Epithelial cell of proximal tubule (primary cell): Measurements from ENCODE around the gene ZNF646. TPM values are rescaled to one million over a fixed set of nuclear protein-coding genes. Genes with fewer than 3 reads are reported as not detected.
A peak's percentile ranks its signal among the peaks of the same experiment; 100 is the strongest.
"Not testable (repeated sequence)": the region's sequence is repeated elsewhere in the genome, so short reads cannot be mapped to it uniquely, and the experiment has no call there.

Experiments
- DNase-seq: peaks from one replicate; pipeline ENCODE4 v3.0.0-alpha.2; 2011; ENCODE audit warnings: low read depth
- H3K4me3 ChIP-seq: 2 replicates; pipeline ENCODE4 v1.5.1; 2011; ENCODE audit warnings: low read depth, mild to moderate bottlenecking, low read length
- total RNA-seq: library from RNA; depleted of rRNA; stranded (reverse); fragments of >200 nt; gene quantifications from 2 replicates; pipeline ENCODE4 v1.2.3, GENCODE V29; 2015
- TF ChIP-seq, protein P1 (sequence below): conservative IDR thresholded peaks from 2 replicates; pipeline ENCODE4 v1.5.1; 2012; ENCODE audit warnings: low read depth, mild to moderate bottlenecking, low read length

ZNF646 gene
- total RNA-seq, 1 donor from 2014 or later, result 13.5 TPM

- TF ChIP-seq, protein P1, sequence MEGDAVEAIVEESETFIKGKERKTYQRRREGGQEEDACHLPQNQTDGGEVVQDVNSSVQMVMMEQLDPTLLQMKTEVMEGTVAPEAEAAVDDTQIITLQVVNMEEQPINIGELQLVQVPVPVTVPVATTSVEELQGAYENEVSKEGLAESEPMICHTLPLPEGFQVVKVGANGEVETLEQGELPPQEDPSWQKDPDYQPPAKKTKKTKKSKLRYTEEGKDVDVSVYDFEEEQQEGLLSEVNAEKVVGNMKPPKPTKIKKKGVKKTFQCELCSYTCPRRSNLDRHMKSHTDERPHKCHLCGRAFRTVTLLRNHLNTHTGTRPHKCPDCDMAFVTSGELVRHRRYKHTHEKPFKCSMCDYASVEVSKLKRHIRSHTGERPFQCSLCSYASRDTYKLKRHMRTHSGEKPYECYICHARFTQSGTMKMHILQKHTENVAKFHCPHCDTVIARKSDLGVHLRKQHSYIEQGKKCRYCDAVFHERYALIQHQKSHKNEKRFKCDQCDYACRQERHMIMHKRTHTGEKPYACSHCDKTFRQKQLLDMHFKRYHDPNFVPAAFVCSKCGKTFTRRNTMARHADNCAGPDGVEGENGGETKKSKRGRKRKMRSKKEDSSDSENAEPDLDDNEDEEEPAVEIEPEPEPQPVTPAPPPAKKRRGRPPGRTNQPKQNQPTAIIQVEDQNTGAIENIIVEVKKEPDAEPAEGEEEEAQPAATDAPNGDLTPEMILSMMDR, result no peak
- no peak for DNase-seq
- H3K4me3 ChIP-seq, result no peak overlapping the region
Measured at GRCh38 chr16:31099860-31100638, 25.8 kb downstream of the ZNF646 start.

GRCh38 chr16:31100876-31101641 is 26.8 kb downstream of the ZNF646 start:
- not testable (repeated sequence) for DNase-seq, H3K4me3 ChIP-seq

DNA sequence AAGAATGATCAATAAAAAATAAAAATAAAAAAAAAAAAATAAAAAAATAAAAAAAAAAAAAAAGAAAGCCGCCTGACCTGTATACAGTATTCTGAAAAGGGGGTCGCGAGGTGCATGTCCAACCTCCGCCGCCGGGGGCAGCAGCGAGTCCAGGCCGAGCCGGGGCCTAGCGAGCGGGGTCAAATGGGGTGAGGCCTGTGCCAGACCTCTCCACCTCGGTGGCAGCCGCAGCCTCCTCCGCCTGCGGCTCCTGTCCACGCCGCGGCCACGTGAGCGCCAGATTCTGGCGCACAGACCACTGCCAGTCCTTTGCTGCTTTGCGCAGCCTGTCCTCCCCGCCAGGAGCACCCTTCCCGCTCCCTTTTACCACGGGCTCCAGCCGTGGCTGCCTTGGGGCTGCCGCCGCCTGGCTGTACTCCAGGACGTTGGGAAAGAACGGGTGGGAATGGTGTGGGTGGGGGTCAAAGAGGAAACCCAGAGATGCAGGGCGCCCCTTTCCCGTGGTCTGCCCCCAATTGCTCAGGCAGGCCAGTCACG is 31.5 kb downstream of the ZNF646 start:
- TF ChIP-seq, protein P1, result peak; percentile 71
- H3K4me3 ChIP-seq, result peak overlapping the region; percentile 18
- DNase-seq, result no peak

GRCh38 chr16:31106509-31107464 is 32.6 kb downstream of the ZNF646 start:
- H3K4me3 ChIP-seq, result no peak overlapping the region
- DNase-seq, result no peak
- TF ChIP-seq, protein P1, result no peak

DNA sequence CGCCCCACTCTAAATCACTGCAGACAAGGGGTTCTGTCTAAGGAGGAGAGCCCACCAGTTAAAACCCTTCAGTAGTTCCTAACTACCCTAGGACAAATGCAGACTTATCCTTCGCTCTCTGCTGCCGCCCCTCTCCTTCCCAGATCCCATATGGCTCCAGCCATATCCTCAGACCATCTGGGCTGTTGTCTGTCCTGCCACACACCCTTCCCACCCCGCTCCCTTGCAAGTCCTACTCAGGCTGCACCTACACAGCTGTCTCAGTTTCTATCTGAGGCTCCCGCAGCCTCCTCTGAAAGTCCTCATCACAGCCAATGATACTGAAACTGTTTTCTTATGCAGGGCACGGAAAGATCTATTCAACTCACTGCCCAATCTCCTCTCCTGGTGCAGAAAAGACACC is 33.2 kb downstream of the ZNF646 start:
- no peak overlapping the region for H3K4me3 ChIP-seq
- TF ChIP-seq, protein P1, result no peak
- DNase-seq, result no peak

DNA sequence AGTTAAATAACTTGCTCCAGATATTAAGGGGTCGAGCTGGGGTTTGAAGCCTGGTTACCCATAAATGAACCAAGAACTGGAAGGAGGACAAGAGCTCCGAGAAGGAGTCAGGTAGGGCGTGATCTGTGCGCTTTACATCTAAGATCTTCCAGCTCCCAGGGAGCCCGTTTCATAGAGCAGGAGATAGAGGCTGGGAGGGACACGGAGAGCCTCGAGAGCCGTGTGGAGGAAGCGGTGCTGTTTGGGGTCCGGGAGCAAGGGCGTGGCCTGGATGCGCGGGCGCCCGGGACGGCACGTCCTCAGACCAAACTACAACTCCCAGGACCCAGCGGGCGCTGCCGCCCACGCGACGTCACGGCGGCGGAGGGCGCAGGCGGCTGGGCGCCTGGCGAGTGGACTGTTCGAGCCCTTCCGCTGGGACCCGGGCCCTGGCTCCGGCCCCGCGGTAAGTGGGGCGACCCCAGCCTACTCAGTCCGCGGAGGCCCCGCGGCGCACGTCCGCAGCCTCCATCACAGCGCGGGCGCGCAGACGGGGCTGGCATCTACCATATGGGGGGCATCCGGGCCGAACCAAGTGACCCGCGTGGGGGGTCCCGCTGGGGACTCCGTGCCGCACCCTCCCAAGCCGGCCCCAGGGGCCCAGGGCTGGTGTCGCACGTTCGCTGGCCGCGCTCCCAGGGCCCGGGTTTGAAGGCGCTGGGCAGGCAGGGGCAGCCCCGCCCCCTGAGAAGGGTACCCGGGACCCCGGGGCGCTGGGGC is 34.0 kb downstream of the ZNF646 start, which contains the start of gene BCKDK:
Gene BCKDK, plus strand, starts transcription at position 352 of the 759 bp plus-strand sequence. CDS start 838 bp downstream, outside the sequence.
- DNase-seq, result no peak
- TF ChIP-seq, protein P1, result no peak

More for the DNA sequence above, 34.0 kb downstream of the ZNF646 start, which contains the start of gene BCKDK:
- H3K4me3 ChIP-seq, result peak within 1 kb of the TSS; percentile 87
